HepG2 (cell line): ENCODE measurements around the gene RAB39A. TPM values are rescaled to one million over a fixed set of nuclear protein-coding genes. Genes with fewer than 3 reads are reported as not detected.

Experiments
- AGO1 ChIP-seq: fragments of 200-400 bp; formaldehyde crosslinking; IDR thresholded peaks from 2 replicates; pipeline ENCODE4 v1.6.1; 2017; ENCODE audit warnings: mild to moderate bottlenecking, low read depth, low read length, moderate library complexity; ENCODE audit not compliant: poor library complexity, severe bottlenecking
- ATM ChIP-seq: fragments of 450-650 bp; IDR thresholded peaks from 2 replicates; pipeline ENCODE4 v1.7.1; 2017; ENCODE audit warnings: mild to moderate bottlenecking, borderline replicate concordance
- CBX1 ChIP-seq: IDR thresholded peaks from one replicate; pipeline ENCODE4 v1.6.1; 2016; ENCODE audit warnings: antibody characterized with exemption, low read depth
- ELF1 ChIP-seq: sonication (generic); formaldehyde crosslinking; IDR thresholded peaks from 2 replicates; pipeline ENCODE4 v1.4.0; 2020; ENCODE audit warnings: missing genetic modification reagents
- FIP1L1 ChIP-seq: fragments of 200-400 bp; formaldehyde crosslinking; IDR thresholded peaks from 2 replicates; pipeline ENCODE4 v1.6.1; 2018; ENCODE audit warnings: low read depth, mild to moderate bottlenecking, low read length, moderate library complexity, borderline replicate concordance; ENCODE audit not compliant: insufficient read depth
- FOXC1 ChIP-seq: sonication (generic); formaldehyde crosslinking; IDR thresholded peaks from 2 replicates; pipeline ENCODE4 v1.8.0; 2022; ENCODE audit warnings: mild to moderate bottlenecking, missing genetic modification reagents, borderline replicate concordance
- FOXK1 ChIP-seq: sonication (generic); formaldehyde crosslinking; IDR thresholded peaks from 2 replicates; pipeline ENCODE4 v1.4.0; 2020; ENCODE audit warnings: low read depth, missing genetic modification reagents, borderline replicate concordance
- HMGA1 ChIP-seq: sonication (generic); formaldehyde crosslinking; conservative IDR thresholded peaks from 2 replicates; pipeline ENCODE4 v1.4.0; 2020; ENCODE audit warnings: missing genetic modification reagents
- MTA3 ChIP-seq: sonication (generic); formaldehyde crosslinking; IDR thresholded peaks from 2 replicates; pipeline ENCODE4 v1.4.0; 2020; ENCODE audit warnings: missing genetic modification reagents
- POLR2AphosphoS5 ChIP-seq: IDR thresholded peaks from 2 replicates; pipeline ENCODE4 v1.6.1; 2012; ENCODE audit warnings: low read depth, low read length
- RBAK ChIP-seq: sonication (generic); formaldehyde crosslinking; IDR thresholded peaks from 2 replicates; pipeline ENCODE4 v1.5.1; 2020; ENCODE audit warnings: mild to moderate bottlenecking, missing genetic modification reagents
- REXO4 ChIP-seq: sonication (generic); formaldehyde crosslinking; IDR thresholded peaks from 2 replicates; pipeline ENCODE4 v1.8.0; 2022; ENCODE audit warnings: missing genetic modification reagents, mild to moderate bottlenecking, borderline replicate concordance
- SNAI1 ChIP-seq: sonication (generic); formaldehyde crosslinking; IDR thresholded peaks from 2 replicates; pipeline ENCODE4 v1.5.0; 2020; ENCODE audit warnings: mild to moderate bottlenecking, missing genetic modification reagents, borderline replicate concordance
- SNRNP70 ChIP-seq: fragments of 200-400 bp; formaldehyde crosslinking; IDR thresholded peaks from 2 replicates; pipeline ENCODE4 v1.6.1; 2017; ENCODE audit warnings: mild to moderate bottlenecking, low read depth, low read length, moderate library complexity
- STAT5B ChIP-seq: sonication (generic); formaldehyde crosslinking; IDR thresholded peaks from 2 replicates; pipeline ENCODE4 v1.4.0; 2020; ENCODE audit warnings: missing genetic modification reagents
- ZFY ChIP-seq: sonication (generic); formaldehyde crosslinking; IDR thresholded peaks from 2 replicates; pipeline ENCODE4 v1.4.0; 2020; ENCODE audit warnings: missing genetic modification reagents
- ZNF232 ChIP-seq: sonication (generic); formaldehyde crosslinking; IDR thresholded peaks from 2 replicates; pipeline ENCODE4 v1.4.0; 2020; ENCODE audit warnings: missing genetic modification reagents, borderline replicate concordance
- ZNF484 ChIP-seq: sonication (generic); formaldehyde crosslinking; IDR thresholded peaks from 2 replicates; pipeline ENCODE4 v1.5.1; 2020; ENCODE audit warnings: mild to moderate bottlenecking, low read depth, missing genetic modification reagents, borderline replicate concordance
- ZNF549 ChIP-seq: sonication (generic); formaldehyde crosslinking; IDR thresholded peaks from 2 replicates; pipeline ENCODE4 v1.5.0; 2020; ENCODE audit warnings: missing genetic modification reagents
- ZNF777 ChIP-seq: sonication (generic); formaldehyde crosslinking; IDR thresholded peaks from 2 replicates; pipeline ENCODE4 v1.4.0; 2020; ENCODE audit warnings: missing genetic modification reagents
- ZNF780A ChIP-seq: sonication (generic); formaldehyde crosslinking; IDR thresholded peaks from 2 replicates; pipeline ENCODE4 v1.8.0; 2022; ENCODE audit warnings: mild to moderate bottlenecking, missing genetic modification reagents, moderate library complexity
- ZNF883 ChIP-seq: sonication (generic); formaldehyde crosslinking; IDR thresholded peaks from 2 replicates; pipeline ENCODE4 v1.5.1; 2020; ENCODE audit warnings: mild to moderate bottlenecking, missing genetic modification reagents; ENCODE audit errors: not compliant biosample characterization
- ZSCAN12 ChIP-seq: sonication (generic); formaldehyde crosslinking; IDR thresholded peaks from 2 replicates; pipeline ENCODE4 v1.9.0; 2021; ENCODE audit warnings: mild to moderate bottlenecking, missing genetic modification reagents
- polyA plus RNA-seq, 8 experiments: library from polyadenylated mRNA; depleted of rRNA in 3 of 8; stranded (reverse) in 7 of 8; unstranded in 1 of 8; fragments of >200 nt; fragmentation: Illumina TruSeq in 4 of 8; extraction: Trizol in 4 of 8; gene quantifications; 2 replicates each; pipeline versions ENCODE4 v1.2.1 to v1.2.3, GENCODE V29; 2011 to 2016; ENCODE audit warnings: low read depth in 4 of 8, missing spikeins in 1 of 8, mixed read lengths in 1 of 8; ENCODE audit not compliant: insufficient read depth in 1 of 8
- total RNA-seq, 5 experiments: library from RNA; depleted of rRNA; stranded (reverse); fragments of >200 nt; fragmentation: Illumina TruSeq; extraction: Trizol; gene quantifications; 2 replicates each; pipeline ENCODE4 v1.2.3, GENCODE V29; 2016; ENCODE audit warnings: low read depth in 1 of 5
- TF ChIP-seq, protein P1 (sequence below): sonication (generic); formaldehyde crosslinking; conservative IDR thresholded peaks from 2 replicates; pipeline ENCODE4 v1.8.1; 2023; ENCODE audit warnings: missing genetic modification reagents
- TF ChIP-seq, protein P2 (sequence below): sonication (generic); formaldehyde crosslinking; IDR thresholded peaks from 2 replicates; pipeline ENCODE4 v1.4.0; 2020; ENCODE audit warnings: missing genetic modification reagents, mild to moderate bottlenecking, borderline replicate concordance
- TF ChIP-seq, protein P3 (sequence below): sonication (generic); formaldehyde crosslinking; IDR thresholded peaks from 2 replicates; pipeline ENCODE4 v1.5.0; 2020; ENCODE audit warnings: missing genetic modification reagents

RAB39A gene
- total and polyA plus RNA-seq, 2 of the 13 experiments (the other 11 are each of a cell fraction or from before 2014, with no cell fraction given) = not detected

DNA sequence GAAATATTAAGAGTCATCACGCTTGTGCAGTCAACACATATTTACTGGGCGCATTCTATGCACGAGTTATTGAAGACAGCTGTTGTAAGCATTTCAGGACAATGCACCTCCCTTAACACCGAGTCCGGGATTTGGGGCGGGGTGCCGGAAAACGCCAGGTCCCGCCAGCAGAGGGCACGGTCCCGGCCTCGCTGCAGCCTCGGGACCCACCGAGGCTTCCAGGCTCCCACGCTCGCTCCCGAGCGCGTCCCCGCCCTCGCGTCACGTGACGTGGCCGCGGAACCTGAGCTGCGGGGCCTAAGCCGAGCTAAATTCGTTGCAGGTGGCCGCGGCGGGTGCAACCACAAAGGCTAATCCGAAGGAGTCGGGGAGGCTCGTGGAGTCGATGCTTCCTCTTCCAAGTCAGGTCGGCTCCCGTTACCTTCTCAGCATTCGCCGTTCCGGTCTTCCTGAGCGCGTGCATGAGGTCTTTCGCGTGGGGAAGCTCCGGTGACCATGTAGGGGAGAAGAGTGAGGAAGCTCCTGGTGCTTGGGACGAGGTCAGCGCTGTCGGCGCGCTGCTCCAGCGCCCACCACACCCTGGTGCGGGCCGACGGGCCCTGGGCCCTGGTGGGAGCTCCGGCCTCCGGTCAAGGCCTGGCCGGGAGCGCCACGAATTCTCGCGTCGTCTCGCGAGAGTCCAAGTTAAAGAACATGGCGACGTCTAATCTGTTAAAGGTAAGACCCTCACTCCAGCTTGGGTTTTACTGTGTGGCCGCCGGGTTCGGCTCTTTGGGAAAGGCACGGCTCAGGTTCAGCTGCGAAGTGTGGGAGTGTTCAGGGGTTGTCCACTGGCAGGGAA is 80.6 kb downstream of the RAB39A start, which contains the start of gene CUL5 (continued):
- TF ChIP-seq FOXC1 (CRISPR knock-in tag) (peak; percentile 91), FOXK1 (CRISPR knock-in tag) (peak; percentile 33), RBAK (no peak), ELF1 (CRISPR knock-in tag) (no peak; the same call in 1 of the 2 replicates), AGO1 (peak; percentile 59), CBX1 (no peak), ZSCAN12 (CRISPR knock-in tag) (no peak; the same call in none of the 2 replicates), ZNF777 (CRISPR knock-in tag) (peak; percentile 62; the same call in 1 of the 2 replicates), ZNF232 (CRISPR knock-in tag) (peak; percentile 50; the same call in 1 of the 2 replicates), ZNF883 (peak; percentile 84), MTA3 (CRISPR knock-in tag) (no peak), POLR2AphosphoS5 (peak; percentile 70), FIP1L1 (no peak), REXO4 (CRISPR knock-in tag) (no peak), ZNF484 (no peak), SNAI1 (peak; percentile 94; the same call in 1 of the 2 replicates), HMGA1 (CRISPR knock-in tag) (no peak), STAT5B (CRISPR knock-in tag) (no peak), ATM (no peak), ZFY (peak; percentile 100), ZNF549 (CRISPR knock-in tag) (no peak), SNRNP70 (no peak), ZNF780A (peak; percentile 74; the same call in 1 of the 2 replicates)
- TF ChIP-seq, protein P1, sequence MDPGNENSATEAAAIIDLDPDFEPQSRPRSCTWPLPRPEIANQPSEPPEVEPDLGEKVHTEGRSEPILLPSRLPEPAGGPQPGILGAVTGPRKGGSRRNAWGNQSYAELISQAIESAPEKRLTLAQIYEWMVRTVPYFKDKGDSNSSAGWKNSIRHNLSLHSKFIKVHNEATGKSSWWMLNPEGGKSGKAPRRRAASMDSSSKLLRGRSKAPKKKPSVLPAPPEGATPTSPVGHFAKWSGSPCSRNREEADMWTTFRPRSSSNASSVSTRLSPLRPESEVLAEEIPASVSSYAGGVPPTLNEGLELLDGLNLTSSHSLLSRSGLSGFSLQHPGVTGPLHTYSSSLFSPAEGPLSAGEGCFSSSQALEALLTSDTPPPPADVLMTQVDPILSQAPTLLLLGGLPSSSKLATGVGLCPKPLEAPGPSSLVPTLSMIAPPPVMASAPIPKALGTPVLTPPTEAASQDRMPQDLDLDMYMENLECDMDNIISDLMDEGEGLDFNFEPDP = 0 out of 2 replicates have a peak, but pooled peaks have one; percentile 82
- TF ChIP-seq, protein P2, sequence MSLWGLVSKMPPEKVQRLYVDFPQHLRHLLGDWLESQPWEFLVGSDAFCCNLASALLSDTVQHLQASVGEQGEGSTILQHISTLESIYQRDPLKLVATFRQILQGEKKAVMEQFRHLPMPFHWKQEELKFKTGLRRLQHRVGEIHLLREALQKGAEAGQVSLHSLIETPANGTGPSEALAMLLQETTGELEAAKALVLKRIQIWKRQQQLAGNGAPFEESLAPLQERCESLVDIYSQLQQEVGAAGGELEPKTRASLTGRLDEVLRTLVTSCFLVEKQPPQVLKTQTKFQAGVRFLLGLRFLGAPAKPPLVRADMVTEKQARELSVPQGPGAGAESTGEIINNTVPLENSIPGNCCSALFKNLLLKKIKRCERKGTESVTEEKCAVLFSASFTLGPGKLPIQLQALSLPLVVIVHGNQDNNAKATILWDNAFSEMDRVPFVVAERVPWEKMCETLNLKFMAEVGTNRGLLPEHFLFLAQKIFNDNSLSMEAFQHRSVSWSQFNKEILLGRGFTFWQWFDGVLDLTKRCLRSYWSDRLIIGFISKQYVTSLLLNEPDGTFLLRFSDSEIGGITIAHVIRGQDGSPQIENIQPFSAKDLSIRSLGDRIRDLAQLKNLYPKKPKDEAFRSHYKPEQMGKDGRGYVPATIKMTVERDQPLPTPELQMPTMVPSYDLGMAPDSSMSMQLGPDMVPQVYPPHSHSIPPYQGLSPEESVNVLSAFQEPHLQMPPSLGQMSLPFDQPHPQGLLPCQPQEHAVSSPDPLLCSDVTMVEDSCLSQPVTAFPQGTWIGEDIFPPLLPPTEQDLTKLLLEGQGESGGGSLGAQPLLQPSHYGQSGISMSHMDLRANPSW = peak; percentile 32; the same call in 1 of the 2 replicates
- TF ChIP-seq, protein P3, sequence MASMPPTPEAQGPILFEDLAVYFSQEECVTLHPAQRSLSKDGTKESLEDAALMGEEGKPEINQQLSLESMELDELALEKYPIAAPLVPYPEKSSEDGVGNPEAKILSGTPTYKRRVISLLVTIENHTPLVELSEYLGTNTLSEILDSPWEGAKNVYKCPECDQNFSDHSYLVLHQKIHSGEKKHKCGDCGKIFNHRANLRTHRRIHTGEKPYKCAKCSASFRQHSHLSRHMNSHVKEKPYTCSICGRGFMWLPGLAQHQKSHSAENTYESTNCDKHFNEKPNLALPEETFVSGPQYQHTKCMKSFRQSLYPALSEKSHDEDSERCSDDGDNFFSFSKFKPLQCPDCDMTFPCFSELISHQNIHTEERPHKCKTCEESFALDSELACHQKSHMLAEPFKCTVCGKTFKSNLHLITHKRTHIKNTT (CRISPR knock-in tag) = no peak
